Stomach (tissue), 9 donors: ENCODE results near the gene OGFR. TPM values are rescaled to one million over a fixed set of nuclear protein-coding genes. Genes with fewer than 3 reads are reported as not detected.

Experiments used
- DNase-seq, 2 donors: peaks; one replicate each; pipeline versions ENCODE4 v3.0.0 to v3.0.0-alpha.2; 2013 to 2019
- H3K27ac ChIP-seq, 5 donors: fragments of 200-600 bp in 4 of 5; sonication (generic) in 4 of 5; one replicate each; pipeline ENCODE4 v1.5.1; 2013 to 2019; ENCODE audit warnings: mild to moderate bottlenecking in 1 of 5, moderate library complexity in 1 of 5
- H3K27me3 ChIP-seq, 3 donors: fragments of 200-600 bp; sonication (generic); one replicate each; pipeline ENCODE4 v1.5.1; 2017 to 2019; ENCODE audit warnings: mixed run types in 1 of 3
- H3K36me3 ChIP-seq, 4 donors: fragments of 200-600 bp; sonication (generic); 1 replicate in 3 of 4; 2 replicates in 1 of 4; pipeline ENCODE4 v1.5.1; 2016 to 2019
- H3K4me1 ChIP-seq, 4 donors: fragments of 200-600 bp; sonication (generic); one replicate each; pipeline ENCODE4 v1.5.1; 2016 to 2019
- H3K4me3 ChIP-seq, 4 donors: fragments of 200-600 bp; sonication (generic) in 3 of 4; one replicate each; pipeline ENCODE4 v1.5.1; 2016 to 2019; ENCODE audit warnings: mild to moderate bottlenecking in 1 of 4
- H3K9me3 ChIP-seq, 4 donors: fragments of 200-600 bp; sonication (generic); one replicate each; pipeline ENCODE4 v1.5.1; 2016 to 2019
- CTCF ChIP-seq, 7 experiments: fragments of 450-650 bp in 4 of 7; fragments of 200-600 bp in 3 of 7; sonication (generic) in 3 of 7; IDR thresholded peaks; one replicate each; pipeline ENCODE4 v1.5.1; 2016 to 2019; ENCODE audit warnings: antibody characterized with exemption in 7 of 7, control low read depth in 2 of 7, mild to moderate bottlenecking in 1 of 7
- EP300 ChIP-seq: sonication (generic); formaldehyde crosslinking; IDR thresholded peaks from one replicate; pipeline ENCODE4 v1.6.1; 2017; ENCODE audit warnings: antibody characterized with exemption
- POLR2A ChIP-seq, 4 donors: fragments of 450-650 bp; IDR thresholded peaks; one replicate each; pipeline ENCODE4 v1.6.1; 2016; ENCODE audit warnings: antibody characterized with exemption in 4 of 4, control low read depth in 2 of 4, mild to moderate bottlenecking in 1 of 4, moderate library complexity in 1 of 4
- POLR2AphosphoS5 ChIP-seq, 3 donors: sonication (generic); formaldehyde crosslinking; IDR thresholded peaks; one replicate each; pipeline ENCODE4 v1.6.1; 2016; ENCODE audit warnings: antibody characterized with exemption in 3 of 3
- WGBS, 5 donors: extraction: QIAGEN DNeasy Blood & Tissue Kit in 3 of 5; methylation state at CpG; one replicate each; pipeline versions ENCODE4 v1.1.5 to v1.1.7; 2013 to 2018; 5-methylcytosine and 5-hydroxymethylcytosine counted together
- intact Hi-C: fragments of 100-400 bp; cut with DNase I; formaldehyde crosslinking; loops from one replicate; pipeline ENCODE4 v1.15.1; 2023; ENCODE audit warnings: low total_unique reads
- polyA plus RNA-seq, 3 donors: library from polyadenylated mRNA; stranded (reverse); fragments of 200-250 nt; gene quantifications; one replicate each; pipeline ENCODE4 v1.2.3, GENCODE V29; 2013
- total RNA-seq, 5 donors: library from RNA; depleted of rRNA; stranded (reverse); fragments of >200 nt; gene quantifications; one replicate each; pipeline versions ENCODE4 v1.1.0 to v1.2.3, GENCODE V29; 2014 to 2016
- donor health status: healthy with polysubstance abuse.
- donor health status: Bipolar disorder and iron deficiency.
- donor health status: healthy.

Gene OGFR
- total and polyA plus RNA-seq, 8 donors, result 20.1 to 75.3 (median 42.3) TPM

GRCh38 chr20:62819494-62820174 is 15.0 kb downstream of the OGFR start:
- Histone ChIP-seq H3K27ac (peak overlapping the region in 2 of 5 donors; percentile 53 to 58), H3K4me1 (peaks cover 37 to 73% (median 62%) of the 10 kb centered on the region in 4 donors)

GRCh38 chr20:62820208-62820961 is 15.8 kb downstream of the OGFR start:
- Histone ChIP-seq H3K4me3 (no peak overlapping the region), H3K27me3 (peaks cover 22 to 65% (median 36%) of the 10 kb centered on the region in 3 donors), H3K4me1 (peaks cover 39 to 70% (median 60%) of the 10 kb centered on the region in 4 donors), H3K27ac (peak overlapping the region in 1 of 5 donors; percentile 53), H3K9me3 (no peaks in the 10 kb centered on the region), H3K36me3 (no peaks in the 10 kb centered on the region)
- peak in 1 of 2 donors; percentile 62 for DNase-seq
- 54 to 66% (median 60%) methylated on average over 15 to 23 of the region's 23 CpGs for WGBS, 5 donors
- no peak for TF ChIP-seq EP300
- no peak for TF ChIP-seq POLR2A (IDR thresholded peaks at IDR 0.05)
- no peak for TF ChIP-seq CTCF (IDR thresholded peaks at IDR 0.05)
- no peak for TF ChIP-seq POLR2AphosphoS5 (IDR thresholded peaks at IDR 0.05)
- intact Hi-C loops, result no loop called here

More at GRCh38 chr20:62819494-62820174, 15.0 kb downstream of the OGFR start:
- DNase-seq, result no peak
- no peak overlapping the region for H3K4me3 ChIP-seq
- H3K36me3 ChIP-seq, result no peaks in the 10 kb centered on the region
- 43 to 70% (median 49%) methylated on average over 4 to 16 of the region's 16 CpGs for WGBS, 5 donors
- peaks cover 22 to 67% (median 43%) of the 10 kb centered on the region in 3 donors for H3K27me3 ChIP-seq
- intact Hi-C loops, result no loop called here
- H3K9me3 ChIP-seq, result no peaks in the 10 kb centered on the region
- no peak for TF ChIP-seq POLR2AphosphoS5 (IDR thresholded peaks at IDR 0.05)
- TF ChIP-seq CTCF (IDR thresholded peaks at IDR 0.05), result no peak
- TF ChIP-seq EP300, result no peak
- no peak for TF ChIP-seq POLR2A (IDR thresholded peaks at IDR 0.05)

- H3K4me1 ChIP-seq, result peaks cover 34 to 62% (median 52%) of the 10 kb centered on the region in 4 donors
- H3K27me3 ChIP-seq, result peaks cover 15 to 57% (median 28%) of the 10 kb centered on the region in 3 donors
- H3K4me3 ChIP-seq, result no peak overlapping the region
- intact Hi-C loops, result no loop called here
- H3K36me3 ChIP-seq, result no peaks in the 10 kb centered on the region
- 76 to 87% (median 86%) methylated on average over 10 to 19 of the region's 19 CpGs for WGBS, 5 donors
- H3K27ac ChIP-seq, result no peak overlapping the region
- no peaks in the 10 kb centered on the region for H3K9me3 ChIP-seq
- DNase-seq, result no peak
- TF ChIP-seq EP300 (no peak), CTCF (IDR thresholded peaks at IDR 0.05) (no peak), POLR2A (IDR thresholded peaks at IDR 0.05) (no peak), POLR2AphosphoS5 (IDR thresholded peaks at IDR 0.05) (no peak)
Measured at GRCh38 chr20:62820962-62821725, 16.5 kb downstream of the OGFR start.

GRCh38 chr20:62821726-62822210 is 17.1 kb downstream of the OGFR start:
- 88 to 92% (median 88%) methylated on average over 8 to 12 of the region's 12 CpGs for WGBS, 5 donors
- TF ChIP-seq EP300 (no peak), POLR2A (IDR thresholded peaks at IDR 0.05) (no peak), POLR2AphosphoS5 (IDR thresholded peaks at IDR 0.05) (no peak), CTCF (IDR thresholded peaks at IDR 0.05) (no peak)
- Histone ChIP-seq H3K27ac (no peak overlapping the region), H3K9me3 (no peaks in the 10 kb centered on the region), H3K4me3 (no peak overlapping the region), H3K4me1 (peaks cover 27 to 56% (median 46%) of the 10 kb centered on the region in 4 donors), H3K36me3 (no peaks in the 10 kb centered on the region), H3K27me3 (peaks cover 11 to 51% (median 22%) of the 10 kb centered on the region in 3 donors)
- DNase-seq, result no peak
- intact Hi-C loops, result no loop called here
